ENCODE measurements around the gene TOMT.

DNA sequence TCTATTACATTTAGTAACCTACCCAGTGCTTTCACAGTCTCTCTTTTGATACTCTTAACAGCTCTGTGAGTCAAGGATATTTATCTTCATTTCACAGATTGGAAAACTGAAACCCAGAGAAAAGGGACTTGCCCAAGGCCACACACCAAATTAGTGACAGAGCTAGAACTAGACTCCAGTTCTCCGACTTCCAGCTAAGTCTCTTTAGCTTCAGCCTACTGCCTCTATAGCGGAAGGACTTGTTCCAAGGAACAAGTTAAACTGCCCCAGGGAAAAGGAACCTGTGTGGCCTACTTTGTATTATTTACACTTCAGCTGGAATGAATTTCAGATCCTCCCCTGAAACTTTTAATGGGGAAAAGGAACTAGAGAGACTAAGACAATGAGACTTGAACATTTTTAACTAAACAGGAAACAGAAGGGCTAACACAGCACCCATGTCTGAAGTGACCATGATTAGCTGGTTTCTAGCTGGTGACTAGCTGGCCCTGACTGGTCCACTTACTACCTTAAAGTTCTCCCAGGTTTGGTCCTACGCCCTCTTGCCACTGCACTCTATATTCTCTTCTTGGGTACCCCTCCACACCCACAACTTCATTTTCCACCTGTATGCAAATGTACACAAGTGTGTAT lies 23.8 kb upstream of the TOMT start:
- TF ChIP-seq, protein P1, sequence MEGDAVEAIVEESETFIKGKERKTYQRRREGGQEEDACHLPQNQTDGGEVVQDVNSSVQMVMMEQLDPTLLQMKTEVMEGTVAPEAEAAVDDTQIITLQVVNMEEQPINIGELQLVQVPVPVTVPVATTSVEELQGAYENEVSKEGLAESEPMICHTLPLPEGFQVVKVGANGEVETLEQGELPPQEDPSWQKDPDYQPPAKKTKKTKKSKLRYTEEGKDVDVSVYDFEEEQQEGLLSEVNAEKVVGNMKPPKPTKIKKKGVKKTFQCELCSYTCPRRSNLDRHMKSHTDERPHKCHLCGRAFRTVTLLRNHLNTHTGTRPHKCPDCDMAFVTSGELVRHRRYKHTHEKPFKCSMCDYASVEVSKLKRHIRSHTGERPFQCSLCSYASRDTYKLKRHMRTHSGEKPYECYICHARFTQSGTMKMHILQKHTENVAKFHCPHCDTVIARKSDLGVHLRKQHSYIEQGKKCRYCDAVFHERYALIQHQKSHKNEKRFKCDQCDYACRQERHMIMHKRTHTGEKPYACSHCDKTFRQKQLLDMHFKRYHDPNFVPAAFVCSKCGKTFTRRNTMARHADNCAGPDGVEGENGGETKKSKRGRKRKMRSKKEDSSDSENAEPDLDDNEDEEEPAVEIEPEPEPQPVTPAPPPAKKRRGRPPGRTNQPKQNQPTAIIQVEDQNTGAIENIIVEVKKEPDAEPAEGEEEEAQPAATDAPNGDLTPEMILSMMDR (IDR thresholded peaks at IDR 0.05) = no peak
- TF ChIP-seq, protein P2, sequence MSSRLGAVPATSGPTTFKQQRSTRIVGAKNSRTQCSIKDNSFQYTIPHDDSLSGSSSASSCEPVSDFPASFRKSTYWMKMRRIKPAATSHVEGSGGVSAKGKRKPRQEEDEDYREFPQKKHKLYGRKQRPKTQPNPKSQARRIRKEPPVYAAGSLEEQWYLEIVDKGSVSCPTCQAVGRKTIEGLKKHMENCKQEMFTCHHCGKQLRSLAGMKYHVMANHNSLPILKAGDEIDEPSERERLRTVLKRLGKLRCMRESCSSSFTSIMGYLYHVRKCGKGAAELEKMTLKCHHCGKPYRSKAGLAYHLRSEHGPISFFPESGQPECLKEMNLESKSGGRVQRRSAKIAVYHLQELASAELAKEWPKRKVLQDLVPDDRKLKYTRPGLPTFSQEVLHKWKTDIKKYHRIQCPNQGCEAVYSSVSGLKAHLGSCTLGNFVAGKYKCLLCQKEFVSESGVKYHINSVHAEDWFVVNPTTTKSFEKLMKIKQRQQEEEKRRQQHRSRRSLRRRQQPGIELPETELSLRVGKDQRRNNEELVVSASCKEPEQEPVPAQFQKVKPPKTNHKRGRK (CRISPR knock-in tag; IDR thresholded peaks at IDR 0.05; ENCODE audit: borderline replicate concordance) = no peak
- TF ChIP-seq, protein P3, sequence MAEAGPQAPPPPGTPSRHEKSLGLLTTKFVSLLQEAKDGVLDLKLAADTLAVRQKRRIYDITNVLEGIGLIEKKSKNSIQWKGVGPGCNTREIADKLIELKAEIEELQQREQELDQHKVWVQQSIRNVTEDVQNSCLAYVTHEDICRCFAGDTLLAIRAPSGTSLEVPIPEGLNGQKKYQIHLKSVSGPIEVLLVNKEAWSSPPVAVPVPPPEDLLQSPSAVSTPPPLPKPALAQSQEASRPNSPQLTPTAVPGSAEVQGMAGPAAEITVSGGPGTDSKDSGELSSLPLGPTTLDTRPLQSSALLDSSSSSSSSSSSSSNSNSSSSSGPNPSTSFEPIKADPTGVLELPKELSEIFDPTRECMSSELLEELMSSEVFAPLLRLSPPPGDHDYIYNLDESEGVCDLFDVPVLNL (CRISPR knock-in tag; IDR thresholded peaks at IDR 0.05; ENCODE audit: borderline replicate concordance, low read depth) = no peak
- TF ChIP-seq, protein P4, sequence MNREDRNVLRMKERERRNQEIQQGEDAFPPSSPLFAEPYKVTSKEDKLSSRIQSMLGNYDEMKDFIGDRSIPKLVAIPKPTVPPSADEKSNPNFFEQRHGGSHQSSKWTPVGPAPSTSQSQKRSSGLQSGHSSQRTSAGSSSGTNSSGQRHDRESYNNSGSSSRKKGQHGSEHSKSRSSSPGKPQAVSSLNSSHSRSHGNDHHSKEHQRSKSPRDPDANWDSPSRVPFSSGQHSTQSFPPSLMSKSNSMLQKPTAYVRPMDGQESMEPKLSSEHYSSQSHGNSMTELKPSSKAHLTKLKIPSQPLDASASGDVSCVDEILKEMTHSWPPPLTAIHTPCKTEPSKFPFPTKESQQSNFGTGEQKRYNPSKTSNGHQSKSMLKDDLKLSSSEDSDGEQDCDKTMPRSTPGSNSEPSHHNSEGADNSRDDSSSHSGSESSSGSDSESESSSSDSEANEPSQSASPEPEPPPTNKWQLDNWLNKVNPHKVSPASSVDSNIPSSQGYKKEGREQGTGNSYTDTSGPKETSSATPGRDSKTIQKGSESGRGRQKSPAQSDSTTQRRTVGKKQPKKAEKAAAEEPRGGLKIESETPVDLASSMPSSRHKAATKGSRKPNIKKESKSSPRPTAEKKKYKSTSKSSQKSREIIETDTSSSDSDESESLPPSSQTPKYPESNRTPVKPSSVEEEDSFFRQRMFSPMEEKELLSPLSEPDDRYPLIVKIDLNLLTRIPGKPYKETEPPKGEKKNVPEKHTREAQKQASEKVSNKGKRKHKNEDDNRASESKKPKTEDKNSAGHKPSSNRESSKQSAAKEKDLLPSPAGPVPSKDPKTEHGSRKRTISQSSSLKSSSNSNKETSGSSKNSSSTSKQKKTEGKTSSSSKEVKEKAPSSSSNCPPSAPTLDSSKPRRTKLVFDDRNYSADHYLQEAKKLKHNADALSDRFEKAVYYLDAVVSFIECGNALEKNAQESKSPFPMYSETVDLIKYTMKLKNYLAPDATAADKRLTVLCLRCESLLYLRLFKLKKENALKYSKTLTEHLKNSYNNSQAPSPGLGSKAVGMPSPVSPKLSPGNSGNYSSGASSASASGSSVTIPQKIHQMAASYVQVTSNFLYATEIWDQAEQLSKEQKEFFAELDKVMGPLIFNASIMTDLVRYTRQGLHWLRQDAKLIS (CRISPR knock-in tag; IDR thresholded peaks at IDR 0.05; ENCODE audit: borderline replicate concordance) = no peak
- TF ChIP-seq, protein P5, sequence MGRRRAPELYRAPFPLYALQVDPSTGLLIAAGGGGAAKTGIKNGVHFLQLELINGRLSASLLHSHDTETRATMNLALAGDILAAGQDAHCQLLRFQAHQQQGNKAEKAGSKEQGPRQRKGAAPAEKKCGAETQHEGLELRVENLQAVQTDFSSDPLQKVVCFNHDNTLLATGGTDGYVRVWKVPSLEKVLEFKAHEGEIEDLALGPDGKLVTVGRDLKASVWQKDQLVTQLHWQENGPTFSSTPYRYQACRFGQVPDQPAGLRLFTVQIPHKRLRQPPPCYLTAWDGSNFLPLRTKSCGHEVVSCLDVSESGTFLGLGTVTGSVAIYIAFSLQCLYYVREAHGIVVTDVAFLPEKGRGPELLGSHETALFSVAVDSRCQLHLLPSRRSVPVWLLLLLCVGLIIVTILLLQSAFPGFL (CRISPR knock-in tag; IDR thresholded peaks at IDR 0.05; ENCODE audit: borderline replicate concordance) = no peak
